HG03469 (cell line): ENCODE measurements around the gene DLG2.

Source experiments
- ATAC-seq: cut with Tn5 transposase; IDR thresholded peaks from one replicate; pipeline ENCODE4 v1.9.1; 2021; ENCODE audit warnings: mild to moderate bottlenecking, moderate library complexity, moderate number of reproducible peaks; ENCODE audit not compliant: unreplicated experiment

Gene DLG2

DNA sequence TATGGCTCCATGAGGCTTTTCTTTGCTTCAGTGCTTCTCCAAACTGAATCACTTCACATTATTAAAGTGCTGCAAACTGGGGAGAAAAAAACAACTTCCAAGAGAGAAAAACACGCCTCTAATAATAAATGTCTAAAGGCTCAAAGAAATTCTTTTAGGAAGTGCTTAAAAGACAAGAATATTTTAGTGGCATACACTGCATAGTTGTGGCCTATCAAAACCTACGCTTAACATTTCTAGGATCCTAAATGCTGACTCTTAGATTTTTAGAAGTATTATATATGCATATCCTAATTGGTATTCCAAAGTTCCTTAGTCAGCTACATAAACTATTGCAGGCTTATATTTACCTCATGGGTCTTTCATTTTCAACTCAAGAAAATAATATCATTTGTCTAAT is 1462.0 kb downstream of the DLG2 start:
- ATAC-seq, result no peak

DNA sequence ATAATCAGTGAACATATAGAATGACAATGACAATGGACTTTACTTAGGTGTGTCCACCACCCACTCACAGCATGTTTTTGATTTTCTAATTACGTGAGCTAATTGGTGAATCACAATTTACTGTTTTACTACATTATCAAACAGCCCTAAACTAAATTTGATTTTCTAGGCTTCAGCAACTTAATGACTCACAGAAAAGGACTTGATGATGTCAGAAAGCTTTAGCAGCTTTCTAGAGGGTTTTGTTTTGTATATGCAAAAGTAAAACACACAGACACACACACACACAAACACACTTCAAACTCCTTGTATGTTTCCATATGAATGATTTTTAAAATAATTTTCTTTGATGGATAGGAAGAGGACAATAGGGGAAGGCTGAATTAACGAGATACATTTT is 1462.4 kb downstream of the DLG2 start:
- no peak for ATAC-seq

DNA sequence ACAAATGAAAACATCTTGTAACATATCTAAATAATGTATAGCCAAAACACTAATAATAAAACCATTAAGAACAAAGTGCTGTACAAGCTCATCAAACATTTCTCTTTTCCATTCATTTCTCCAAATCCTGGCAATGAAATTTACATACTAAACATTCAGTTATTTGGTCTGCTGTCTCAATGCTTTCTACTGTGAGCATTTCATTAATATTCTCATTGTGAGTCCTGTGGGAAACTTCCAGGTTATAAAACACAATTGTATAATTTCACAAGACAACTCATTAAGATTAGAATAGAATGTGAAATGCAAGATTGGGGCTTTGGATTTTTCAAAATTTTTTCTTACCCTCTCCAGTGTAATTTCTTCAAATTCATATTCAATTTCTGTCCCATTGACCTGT is 1464.0 kb downstream of the DLG2 start:
- ATAC-seq, result no peak

DNA sequence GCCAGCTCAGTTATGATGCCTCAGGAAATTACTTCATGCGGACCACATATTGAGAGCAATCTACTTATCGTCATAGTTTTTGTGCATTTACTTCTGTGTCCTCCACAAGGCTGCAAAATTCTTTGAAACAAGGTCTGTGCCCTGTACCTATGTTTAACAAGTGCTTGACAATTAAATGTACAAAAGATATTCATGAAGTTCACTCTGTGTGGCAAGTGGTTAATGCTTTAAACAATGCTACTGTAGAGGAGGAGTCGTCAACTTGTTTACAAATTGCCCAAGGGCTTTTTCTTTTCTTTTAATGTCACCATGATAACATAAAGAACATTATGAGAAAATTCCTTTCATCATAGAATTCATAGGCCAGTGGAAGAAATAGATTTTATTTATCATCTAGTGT is 1469.5 kb downstream of the DLG2 start:
- ATAC-seq, result no peak

DNA sequence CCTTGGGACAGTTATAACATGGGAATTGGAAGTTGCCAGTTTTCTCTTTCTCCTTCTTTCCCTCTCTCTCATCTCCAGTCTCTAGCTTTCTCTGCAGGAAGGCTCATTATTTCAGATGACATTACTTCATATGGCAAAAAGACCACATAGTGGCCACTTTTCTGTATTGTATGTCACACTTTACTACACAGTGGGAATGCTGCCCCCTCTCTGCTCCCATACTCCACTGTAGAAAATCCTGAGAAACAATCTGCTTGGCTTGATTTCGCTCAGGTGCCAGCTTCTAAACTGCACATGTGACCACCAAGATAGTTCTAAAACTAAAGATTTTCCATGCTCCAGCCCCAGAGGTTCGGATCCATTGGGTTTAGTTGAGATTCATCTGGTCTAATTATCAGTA is 1480.3 kb downstream of the DLG2 start:
- ATAC-seq, result no peak

DNA sequence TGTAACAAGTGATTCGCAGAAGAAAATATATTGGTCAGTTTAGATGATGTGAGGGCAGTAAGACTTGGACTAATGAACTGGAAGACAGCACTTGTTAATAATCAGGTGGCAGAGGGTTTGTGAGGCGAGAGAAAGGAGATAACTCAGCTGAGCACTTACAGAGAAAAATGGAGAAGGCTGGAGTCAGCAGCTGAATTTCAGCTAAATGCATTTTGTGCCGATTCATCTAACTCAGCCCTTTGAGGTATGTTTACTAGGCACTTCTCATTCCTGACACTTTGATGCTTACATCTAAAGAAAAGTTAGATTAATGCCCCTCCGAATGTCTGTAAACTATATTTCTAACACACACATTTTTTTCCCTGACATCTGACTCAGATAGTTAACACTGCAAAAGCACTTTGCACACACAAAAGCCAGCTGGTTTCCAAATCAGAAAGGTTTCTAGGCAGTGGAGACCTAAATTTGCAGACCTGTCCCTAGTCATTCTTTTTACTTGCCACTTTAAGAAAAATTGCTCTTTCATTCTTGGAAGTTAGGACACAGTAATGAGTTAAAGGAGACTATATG is 1481.4 kb downstream of the DLG2 start:
- ATAC-seq, result no peak

DNA sequence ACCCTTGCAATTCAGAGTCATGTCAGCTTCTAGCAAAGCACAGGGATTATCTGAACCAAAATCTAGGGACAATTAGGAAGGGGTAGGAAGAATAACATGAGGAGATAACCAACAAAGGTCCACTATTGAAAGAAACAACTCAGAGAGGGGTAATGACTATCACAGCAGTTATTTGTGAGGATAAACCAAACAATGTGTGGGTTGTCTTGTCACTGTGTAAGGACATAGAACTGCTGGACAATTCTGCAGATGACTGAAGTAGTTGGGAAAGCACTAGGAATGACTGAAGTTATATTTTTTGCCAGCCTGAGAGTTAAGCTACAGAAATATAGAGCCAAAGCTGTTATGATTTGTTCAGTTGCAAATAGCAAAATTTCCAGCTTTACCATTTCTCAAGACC is 1482.6 kb downstream of the DLG2 start:
- no peak for ATAC-seq

DNA sequence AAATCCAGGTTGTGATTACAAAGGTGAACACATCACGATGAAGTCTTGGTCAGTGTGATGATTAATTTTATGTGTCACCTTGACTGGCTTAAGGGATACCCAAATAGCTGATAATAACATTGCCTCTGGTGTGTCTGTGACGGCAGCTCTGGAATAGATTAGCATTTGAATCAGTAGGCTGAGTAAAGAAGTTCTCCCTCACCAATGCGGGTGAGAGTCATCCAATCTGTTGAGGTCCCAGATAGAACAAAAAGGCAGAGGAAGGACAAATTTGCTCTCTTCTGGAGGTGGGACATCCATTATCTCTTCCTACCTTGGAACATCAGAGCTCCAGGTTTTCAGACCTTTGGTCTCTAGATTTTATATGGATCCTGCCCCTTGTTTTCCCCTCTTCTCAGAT is 1484.7 kb downstream of the DLG2 start:
- no peak for ATAC-seq

DNA sequence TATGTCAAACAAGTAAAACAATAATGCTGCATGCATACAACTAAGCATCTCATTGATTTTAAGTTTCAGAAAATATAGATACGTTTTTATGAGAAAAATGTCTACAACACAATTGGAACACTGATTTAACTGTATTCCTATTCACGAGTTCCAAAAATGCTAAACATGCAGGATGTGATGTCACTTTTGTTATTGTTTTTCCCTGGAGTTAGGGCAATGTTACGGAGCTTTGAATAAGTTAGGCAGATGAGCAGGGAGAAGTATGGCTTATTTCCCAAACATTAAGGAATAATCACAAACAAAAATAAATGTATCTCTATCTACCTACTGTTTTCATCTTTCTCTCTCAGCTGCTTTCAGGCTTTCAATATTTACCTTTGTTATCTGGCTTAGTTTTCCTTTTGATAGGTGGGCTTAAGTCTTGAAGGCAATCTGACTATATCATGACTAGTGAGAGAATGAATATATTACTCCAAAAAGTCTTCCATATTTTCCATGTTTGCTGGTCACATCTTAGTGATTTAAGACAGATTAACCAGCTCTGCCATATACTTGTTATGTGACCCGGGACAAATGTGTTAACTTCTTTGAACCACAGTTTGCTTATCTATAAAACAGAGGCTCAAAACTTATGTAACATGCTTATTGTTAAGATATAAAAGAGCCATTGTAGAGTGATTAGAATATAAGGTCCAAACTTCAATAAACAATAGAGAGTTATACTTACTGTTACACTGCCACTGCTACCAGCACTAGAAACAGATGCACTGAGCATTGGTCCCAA is 1486.6 kb downstream of the DLG2 start:
- ATAC-seq, result no peak

DNA sequence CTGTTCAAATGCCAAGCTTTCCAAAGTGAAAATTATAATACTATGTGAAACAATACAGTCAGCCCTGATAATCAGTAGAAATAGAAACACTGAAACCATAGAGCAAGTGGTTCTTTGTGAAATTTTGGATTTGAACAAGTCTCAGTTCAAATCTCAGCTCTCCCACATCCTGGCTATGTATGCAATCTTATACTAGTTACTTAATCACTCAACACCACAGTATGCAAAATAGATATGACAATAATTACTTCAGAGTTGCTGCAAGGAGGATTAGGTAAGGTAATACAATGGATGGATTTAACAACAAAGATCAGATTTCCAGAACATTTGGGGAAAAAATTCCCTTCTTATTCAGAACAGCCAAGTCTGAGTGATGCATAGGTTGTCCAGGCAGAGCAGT is 1489.2 kb downstream of the DLG2 start:
- ATAC-seq, result no peak

DNA sequence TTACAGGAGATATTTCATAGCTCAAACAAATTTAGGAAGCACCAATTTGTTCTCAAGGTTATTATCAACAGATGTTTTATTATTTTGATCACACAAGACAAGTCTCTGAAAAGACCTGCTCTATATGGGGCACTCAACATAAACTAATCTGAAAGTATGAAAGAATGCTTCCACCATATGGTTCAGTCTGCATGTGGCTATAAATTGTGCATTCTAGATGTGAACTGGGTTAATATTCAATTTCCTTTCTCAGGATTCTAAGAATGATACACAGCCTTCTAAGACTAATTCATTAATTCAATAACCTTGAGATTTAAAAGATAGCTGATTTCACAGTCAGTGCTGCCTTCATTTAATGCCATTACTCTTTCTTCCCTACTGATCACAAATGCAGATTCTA is 1489.6 kb downstream of the DLG2 start:
- no peak for ATAC-seq

DNA sequence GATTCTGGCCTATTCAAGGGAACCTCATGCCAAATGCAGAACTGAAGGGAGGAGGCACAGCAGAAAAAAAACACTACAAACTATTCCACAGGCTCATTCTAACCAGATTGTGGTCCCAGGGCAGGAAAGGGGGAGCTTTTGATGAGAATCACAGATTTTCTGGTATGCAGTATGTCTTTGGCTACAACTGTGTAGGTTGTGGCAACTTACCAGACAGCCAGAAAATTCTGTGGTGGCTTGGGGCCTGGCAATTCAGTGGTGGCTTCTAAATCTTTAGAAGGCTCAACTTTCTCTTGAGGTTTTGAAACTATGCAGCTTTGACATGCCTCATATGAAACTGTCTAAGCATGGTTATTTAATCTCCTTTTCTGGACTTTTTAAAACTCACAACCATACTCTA is 1490.2 kb downstream of the DLG2 start:
- ATAC-seq, result no peak

DNA sequence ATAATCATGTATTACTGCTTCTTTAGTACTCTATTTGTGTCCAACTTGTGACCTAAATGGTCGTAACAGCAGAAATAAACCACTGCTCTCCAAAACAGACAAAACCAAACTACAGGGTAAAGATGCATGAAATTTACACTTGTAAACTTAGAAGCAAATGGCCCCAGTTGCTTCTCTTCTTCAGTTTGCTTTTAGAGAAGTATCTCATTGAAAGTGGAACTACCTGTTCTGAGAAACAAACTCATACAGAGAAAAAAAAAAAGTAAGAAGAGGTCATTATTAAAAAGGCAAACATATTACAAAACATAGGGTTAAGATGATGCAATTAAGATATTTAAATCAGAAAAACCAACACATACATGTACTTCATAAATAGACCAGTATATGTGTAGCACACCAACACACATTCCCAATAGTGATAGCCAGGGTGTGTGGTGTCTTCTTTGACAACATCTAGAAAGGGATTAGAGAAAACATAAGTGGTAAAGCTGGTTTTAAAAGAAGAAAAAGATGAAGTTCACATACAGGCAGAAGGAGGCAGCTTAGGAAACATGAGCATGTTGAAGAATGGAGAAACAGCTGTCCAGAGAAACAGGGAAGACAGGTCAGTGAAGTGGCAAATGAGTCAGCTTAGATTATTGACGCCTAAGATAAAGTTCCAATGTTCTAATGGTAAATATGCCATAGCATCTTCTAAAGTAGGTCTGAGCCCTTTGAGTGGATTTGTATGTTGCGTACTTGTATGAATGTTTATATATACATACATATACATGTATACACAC is 1496.3 kb downstream of the DLG2 start:
- ATAC-seq, result no peak

DNA sequence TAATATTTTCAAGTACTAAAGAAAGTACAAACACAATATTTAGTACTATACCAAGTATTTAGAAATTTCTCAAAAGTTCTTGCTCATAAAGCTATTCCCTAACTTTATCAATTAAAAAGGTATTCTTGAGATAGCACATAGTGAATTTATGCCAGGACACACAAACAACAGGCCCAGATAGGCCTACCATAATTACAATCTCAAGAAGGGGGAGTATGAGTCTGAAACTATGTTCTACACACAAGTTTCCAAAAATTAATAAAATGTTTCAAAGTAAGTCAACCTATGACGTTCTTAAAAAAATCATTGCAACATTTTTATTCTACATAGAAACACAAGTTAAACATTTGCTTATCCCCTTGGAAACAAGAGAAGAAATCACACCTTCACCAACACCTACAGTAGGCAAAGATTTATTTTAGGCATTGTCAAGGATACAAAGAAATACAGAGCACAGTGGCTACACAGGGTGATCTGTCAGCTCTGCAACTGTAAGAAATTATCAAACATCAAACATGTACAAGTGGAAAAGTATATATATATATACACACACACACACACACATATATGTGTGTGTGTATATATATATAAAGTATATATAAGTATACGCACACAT is 1497.1 kb downstream of the DLG2 start:
- ATAC-seq, result no peak

DNA sequence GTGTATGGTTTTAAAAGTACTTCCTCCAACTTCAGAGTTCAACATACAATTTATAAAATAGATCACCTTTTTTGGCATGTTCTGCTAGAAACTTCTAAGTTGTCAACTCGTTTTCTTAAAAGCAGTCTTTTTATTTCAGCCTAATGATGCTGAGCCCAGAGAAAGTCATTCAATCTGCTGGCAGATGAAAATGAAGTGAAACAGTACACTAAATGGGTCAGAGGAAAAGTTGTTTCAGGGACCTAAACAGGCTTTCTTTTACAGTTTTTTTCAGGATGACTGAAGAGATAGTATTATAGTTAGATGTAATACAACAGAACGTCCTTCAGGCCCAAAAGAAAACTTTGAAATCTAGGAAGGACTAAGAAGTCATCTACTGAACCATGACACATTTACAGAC is 1498.3 kb downstream of the DLG2 start:
- no peak for ATAC-seq

DNA sequence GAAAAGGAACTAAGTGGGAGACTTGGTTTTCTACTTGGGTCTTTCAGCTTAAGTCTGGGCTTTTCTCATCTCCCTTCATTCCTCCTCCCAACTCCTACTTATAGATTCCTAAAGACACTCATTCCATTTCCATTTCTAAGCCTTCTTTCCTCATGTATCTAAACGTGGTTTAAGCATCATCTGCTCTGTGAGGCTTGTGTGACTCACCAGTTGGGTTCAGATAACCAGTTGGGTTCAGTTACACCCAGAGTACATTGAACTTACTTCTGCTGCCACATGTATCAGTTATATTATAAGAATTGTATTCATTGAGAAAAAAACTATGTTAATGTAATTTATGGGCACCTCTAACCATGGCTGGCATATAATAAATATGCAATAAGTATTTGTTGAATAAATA is 1509.8 kb downstream of the DLG2 start:
- no peak for ATAC-seq

DNA sequence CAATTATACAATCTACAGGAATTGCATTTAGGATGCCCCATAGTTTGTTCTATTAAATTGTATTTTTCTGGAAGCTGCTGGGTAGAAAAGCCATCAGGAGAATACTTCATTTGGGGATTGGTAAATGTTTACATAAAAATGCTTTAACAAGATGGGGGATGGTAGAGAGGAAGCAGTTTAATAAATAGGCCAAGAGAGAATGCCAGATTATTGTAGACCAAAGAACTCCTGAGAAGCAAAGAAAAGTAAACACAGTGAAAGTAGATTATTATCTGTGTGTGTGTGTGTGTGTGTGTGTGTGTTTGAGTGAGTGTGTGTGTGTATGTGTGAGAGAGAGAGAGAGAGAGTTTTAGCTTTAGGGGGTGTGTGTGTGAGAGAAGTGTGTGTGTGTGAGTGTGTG is 1520.6 kb downstream of the DLG2 start:
- ATAC-seq, result no peak

DNA sequence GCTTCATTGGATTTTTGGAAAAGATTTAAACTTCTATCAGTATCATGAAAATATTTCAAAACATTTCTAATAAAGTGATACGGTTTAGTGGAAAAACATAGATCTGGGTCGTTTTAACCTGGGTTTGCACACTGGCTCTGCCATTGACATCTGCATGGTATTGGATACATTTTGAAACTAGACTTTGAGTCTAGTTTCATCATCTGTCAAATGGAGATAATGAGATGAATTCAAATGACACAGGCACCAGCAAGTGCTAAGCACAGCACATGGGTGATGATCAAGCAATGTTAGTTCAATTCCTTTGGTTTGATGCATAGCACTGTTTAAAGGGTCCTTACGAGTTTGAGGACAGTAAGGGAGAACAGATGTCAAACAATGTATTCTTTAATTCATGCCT is 1522.0 kb downstream of the DLG2 start:
- ATAC-seq, result no peak

DNA sequence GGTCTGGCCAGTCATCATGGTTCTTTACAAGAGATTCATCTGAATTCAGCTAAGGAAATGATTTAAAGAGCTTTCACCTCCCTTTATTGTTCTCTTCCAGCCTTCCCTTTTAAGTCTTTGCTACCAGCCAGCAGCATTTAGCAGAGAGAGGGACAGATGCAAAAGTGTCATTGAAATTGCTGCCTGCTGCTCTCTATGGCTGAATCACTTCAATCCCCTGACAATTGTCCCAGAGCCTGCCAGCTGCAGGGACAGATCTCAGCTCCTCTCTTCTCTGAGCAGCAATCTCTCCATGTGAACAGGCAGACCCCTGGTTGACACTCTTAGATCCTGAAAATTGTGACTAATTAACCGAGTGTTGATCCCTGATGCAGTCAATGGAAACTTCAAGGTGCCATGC is 1524.0 kb downstream of the DLG2 start:
- ATAC-seq, result no peak

DNA sequence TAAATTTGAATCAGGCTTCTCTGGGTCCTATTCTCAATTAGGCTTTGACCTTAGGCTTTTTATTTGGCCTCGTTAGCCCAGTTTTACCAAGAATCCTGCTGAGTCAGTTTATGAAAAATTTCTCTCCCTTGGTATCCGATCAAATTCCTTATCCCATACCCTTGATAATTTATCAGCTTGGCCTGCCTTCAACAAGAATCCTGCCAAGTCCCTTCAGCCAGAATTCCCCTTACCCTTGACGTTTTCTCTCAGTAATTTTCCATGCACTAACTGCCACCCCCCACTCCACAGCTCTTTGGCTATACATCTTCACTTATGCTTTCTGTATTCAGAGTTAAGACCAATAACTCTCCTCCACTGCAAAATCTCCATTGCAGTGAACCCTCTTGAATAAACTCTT is 1530.0 kb downstream of the DLG2 start:
- no peak for ATAC-seq

DNA sequence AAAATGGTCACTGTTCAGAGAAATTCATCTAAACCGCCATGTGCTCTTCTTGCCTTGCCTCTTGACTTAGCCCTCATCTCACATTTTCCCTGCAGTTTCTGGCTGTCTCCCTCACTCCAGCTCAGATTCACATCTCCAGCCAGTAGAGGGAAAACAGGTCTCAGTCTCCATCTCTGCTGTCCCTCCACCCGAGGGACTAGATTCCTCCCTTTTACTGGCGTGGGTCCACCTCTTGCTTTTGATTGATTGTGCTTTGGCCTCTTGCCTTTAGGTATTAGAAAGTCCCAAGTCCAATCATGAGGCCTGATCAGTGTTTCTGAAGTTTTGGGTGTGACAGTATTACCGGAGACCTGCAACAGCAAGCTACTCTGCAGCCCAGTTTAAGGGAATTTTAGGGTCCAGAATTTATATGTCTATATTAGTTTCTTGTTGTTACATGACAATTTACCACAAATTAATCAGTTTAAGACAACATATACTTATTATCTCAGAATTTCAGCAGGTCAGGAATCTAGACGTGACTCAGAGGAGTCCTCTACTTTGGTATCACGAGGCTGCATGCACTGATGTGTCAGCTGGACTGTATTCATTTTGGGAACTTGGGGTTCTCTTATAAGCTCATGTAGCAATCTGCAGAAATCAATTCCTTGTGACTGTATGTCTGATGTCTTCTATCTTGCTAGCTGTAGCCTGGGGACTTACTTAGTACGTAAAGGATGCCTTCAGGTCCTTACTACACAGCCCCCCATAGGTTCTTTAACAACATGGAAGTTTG is 1535.7 kb downstream of the DLG2 start:
- no peak for ATAC-seq
